Right lobe of liver (tissue), 4 donors: Measurements from ENCODE around the gene GKN1.

Source experiments
- POLR2A ChIP-seq: fragments of 450-650 bp; IDR thresholded peaks from one replicate; pipeline ENCODE4 v1.6.1; 2017; ENCODE audit warnings: antibody characterized with exemption, mild to moderate bottlenecking
- TF ChIP-seq, protein P1 (sequence below), 4 donors: fragments of 200-600 bp in 3 of 4; fragments of 450-650 bp in 1 of 4; IDR thresholded peaks; one replicate each; pipeline versions ENCODE4 v1.5.1 to v1.8.0; 2016 to 2022; ENCODE audit warnings: antibody characterized with exemption in 4 of 4, mild to moderate bottlenecking in 2 of 4
- donor health status: DM: no; HTN: no; CAD: no.
- donor health status: DM: no; HTN: no; CAD: no.
- donor health status: DM: no; HTN: yes; CAD: no.

DNA sequence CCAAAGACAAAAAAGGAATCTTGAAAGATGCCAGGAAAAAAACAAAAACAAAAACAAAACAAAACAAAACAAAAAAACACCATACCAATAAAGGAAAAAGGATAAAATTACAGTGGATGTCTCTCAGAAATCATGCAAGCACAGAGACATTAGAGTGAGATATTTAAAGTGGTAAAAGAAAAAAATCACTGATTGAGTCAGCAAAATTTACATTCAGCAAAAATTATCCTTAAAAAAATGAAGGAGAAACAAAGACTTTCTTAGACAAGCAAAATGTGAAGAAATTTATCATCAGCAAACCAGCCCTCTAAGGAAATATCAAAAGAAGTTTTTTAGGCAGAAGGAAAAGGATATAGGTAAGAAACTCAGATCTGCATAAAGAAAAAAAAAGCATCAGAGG lies 10.2 kb upstream of the GKN1 start:
- TF ChIP-seq, protein P1, sequence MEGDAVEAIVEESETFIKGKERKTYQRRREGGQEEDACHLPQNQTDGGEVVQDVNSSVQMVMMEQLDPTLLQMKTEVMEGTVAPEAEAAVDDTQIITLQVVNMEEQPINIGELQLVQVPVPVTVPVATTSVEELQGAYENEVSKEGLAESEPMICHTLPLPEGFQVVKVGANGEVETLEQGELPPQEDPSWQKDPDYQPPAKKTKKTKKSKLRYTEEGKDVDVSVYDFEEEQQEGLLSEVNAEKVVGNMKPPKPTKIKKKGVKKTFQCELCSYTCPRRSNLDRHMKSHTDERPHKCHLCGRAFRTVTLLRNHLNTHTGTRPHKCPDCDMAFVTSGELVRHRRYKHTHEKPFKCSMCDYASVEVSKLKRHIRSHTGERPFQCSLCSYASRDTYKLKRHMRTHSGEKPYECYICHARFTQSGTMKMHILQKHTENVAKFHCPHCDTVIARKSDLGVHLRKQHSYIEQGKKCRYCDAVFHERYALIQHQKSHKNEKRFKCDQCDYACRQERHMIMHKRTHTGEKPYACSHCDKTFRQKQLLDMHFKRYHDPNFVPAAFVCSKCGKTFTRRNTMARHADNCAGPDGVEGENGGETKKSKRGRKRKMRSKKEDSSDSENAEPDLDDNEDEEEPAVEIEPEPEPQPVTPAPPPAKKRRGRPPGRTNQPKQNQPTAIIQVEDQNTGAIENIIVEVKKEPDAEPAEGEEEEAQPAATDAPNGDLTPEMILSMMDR (IDR thresholded peaks at IDR 0.05), result no peak
- no peak for TF ChIP-seq POLR2A
